HepG2 (cell line): ENCODE results near the gene VSIG10L2. TPM values are rescaled to one million over a fixed set of nuclear protein-coding genes. Genes with fewer than 3 reads are reported as not detected.
A peak's percentile ranks its signal among the peaks of the same experiment; 100 is the strongest.

Experiments used
- ELF4 ChIP-seq: sonication (generic); formaldehyde crosslinking; IDR thresholded peaks from 2 replicates; pipeline ENCODE4 v1.5.0; 2020; ENCODE audit warnings: missing genetic modification reagents, mild to moderate bottlenecking, moderate library complexity, borderline replicate concordance
- NCOA1 ChIP-seq: sonication (generic); formaldehyde crosslinking; IDR thresholded peaks from 2 replicates; pipeline ENCODE4 v1.9.0; 2021; ENCODE audit warnings: missing genetic modification reagents
- POLR2AphosphoS5 ChIP-seq: IDR thresholded peaks from 2 replicates; pipeline ENCODE4 v1.6.1; 2012; ENCODE audit warnings: low read depth, low read length
- ZFX ChIP-seq: sonication (generic); formaldehyde crosslinking; IDR thresholded peaks from 2 replicates; pipeline ENCODE4 v1.4.0; 2020; ENCODE audit warnings: mild to moderate bottlenecking, low read depth, missing genetic modification reagents, moderate library complexity
- ZMYM3 ChIP-seq: sonication (generic); formaldehyde crosslinking; IDR thresholded peaks from 2 replicates; pipeline ENCODE4 v1.5.1; 2020; ENCODE audit warnings: mild to moderate bottlenecking, missing genetic modification reagents
- ZNF644 ChIP-seq: IDR thresholded peaks from 2 replicates; pipeline ENCODE4 v1.6.1; 2016; ENCODE audit warnings: low read depth
- ZNF703 ChIP-seq: sonication (generic); formaldehyde crosslinking; IDR thresholded peaks from 2 replicates; pipeline ENCODE4 v1.5.1; 2020; ENCODE audit warnings: missing genetic modification reagents, mild to moderate bottlenecking, moderate library complexity, borderline replicate concordance
- ZNF891 ChIP-seq: sonication (generic); formaldehyde crosslinking; IDR thresholded peaks from 2 replicates; pipeline ENCODE4 v1.5.0; 2020; ENCODE audit warnings: mild to moderate bottlenecking, missing genetic modification reagents
- polyA plus RNA-seq, 8 experiments: library from polyadenylated mRNA; depleted of rRNA in 3 of 8; stranded (reverse) in 7 of 8; unstranded in 1 of 8; fragments of >200 nt; fragmentation: Illumina TruSeq in 4 of 8; extraction: Trizol in 4 of 8; gene quantifications; 2 replicates each; pipeline versions ENCODE4 v1.2.1 to v1.2.3, GENCODE V29; 2011 to 2016; ENCODE audit warnings: low read depth in 4 of 8, missing spikeins in 1 of 8, mixed read lengths in 1 of 8; ENCODE audit not compliant: insufficient read depth in 1 of 8
- total RNA-seq, 5 experiments: library from RNA; depleted of rRNA; stranded (reverse); fragments of >200 nt; fragmentation: Illumina TruSeq; extraction: Trizol; gene quantifications; 2 replicates each; pipeline ENCODE4 v1.2.3, GENCODE V29; 2016; ENCODE audit warnings: low read depth in 1 of 5
- TF ChIP-seq, protein P1 (sequence below): sonication (generic); formaldehyde crosslinking; IDR thresholded peaks from 2 replicates; pipeline ENCODE4 v1.9.0; 2021; ENCODE audit warnings: missing genetic modification reagents, borderline replicate concordance
- TF ChIP-seq, protein P2 (sequence below): sonication (generic); formaldehyde crosslinking; conservative IDR thresholded peaks from 2 replicates; pipeline ENCODE4 v1.8.1; 2023; ENCODE audit warnings: missing genetic modification reagents
- TF ChIP-seq, protein P3 (sequence below): sonication (generic); formaldehyde crosslinking; IDR thresholded peaks from 2 replicates; pipeline ENCODE4 v1.4.0; 2020; ENCODE audit warnings: missing genetic modification reagents
- TF ChIP-seq, protein P4 (sequence below): sonication (generic); formaldehyde crosslinking; conservative IDR thresholded peaks from 2 replicates; pipeline ENCODE4 v1.4.0; 2020; ENCODE audit warnings: missing genetic modification reagents
- TF ChIP-seq, protein P5 (sequence below): sonication (generic); formaldehyde crosslinking; IDR thresholded peaks from 2 replicates; pipeline ENCODE4 v1.4.0; 2020; ENCODE audit warnings: mild to moderate bottlenecking, missing genetic modification reagents
- TF ChIP-seq, protein P6 (sequence below): sonication (generic); formaldehyde crosslinking; IDR thresholded peaks from 2 replicates; pipeline ENCODE4 v1.8.0; 2022; ENCODE audit warnings: missing genetic modification reagents, mild to moderate bottlenecking, moderate library complexity, borderline replicate concordance
- TF ChIP-seq, protein P7 (sequence below): sonication (generic); formaldehyde crosslinking; IDR thresholded peaks from 2 replicates; pipeline ENCODE4 v1.5.0; 2020; ENCODE audit warnings: missing genetic modification reagents
- TF ChIP-seq, protein P8 (sequence below): sonication (generic); formaldehyde crosslinking; IDR thresholded peaks from 2 replicates; pipeline ENCODE4 v1.8.0; 2022; ENCODE audit warnings: low read depth, missing genetic modification reagents

Gene VSIG10L2
- total and polyA plus RNA-seq, 2 of the 13 experiments (the other 11 are each of a cell fraction or from before 2014, with no cell fraction given) = 0.21 TPM; not detected in 1

DNA sequence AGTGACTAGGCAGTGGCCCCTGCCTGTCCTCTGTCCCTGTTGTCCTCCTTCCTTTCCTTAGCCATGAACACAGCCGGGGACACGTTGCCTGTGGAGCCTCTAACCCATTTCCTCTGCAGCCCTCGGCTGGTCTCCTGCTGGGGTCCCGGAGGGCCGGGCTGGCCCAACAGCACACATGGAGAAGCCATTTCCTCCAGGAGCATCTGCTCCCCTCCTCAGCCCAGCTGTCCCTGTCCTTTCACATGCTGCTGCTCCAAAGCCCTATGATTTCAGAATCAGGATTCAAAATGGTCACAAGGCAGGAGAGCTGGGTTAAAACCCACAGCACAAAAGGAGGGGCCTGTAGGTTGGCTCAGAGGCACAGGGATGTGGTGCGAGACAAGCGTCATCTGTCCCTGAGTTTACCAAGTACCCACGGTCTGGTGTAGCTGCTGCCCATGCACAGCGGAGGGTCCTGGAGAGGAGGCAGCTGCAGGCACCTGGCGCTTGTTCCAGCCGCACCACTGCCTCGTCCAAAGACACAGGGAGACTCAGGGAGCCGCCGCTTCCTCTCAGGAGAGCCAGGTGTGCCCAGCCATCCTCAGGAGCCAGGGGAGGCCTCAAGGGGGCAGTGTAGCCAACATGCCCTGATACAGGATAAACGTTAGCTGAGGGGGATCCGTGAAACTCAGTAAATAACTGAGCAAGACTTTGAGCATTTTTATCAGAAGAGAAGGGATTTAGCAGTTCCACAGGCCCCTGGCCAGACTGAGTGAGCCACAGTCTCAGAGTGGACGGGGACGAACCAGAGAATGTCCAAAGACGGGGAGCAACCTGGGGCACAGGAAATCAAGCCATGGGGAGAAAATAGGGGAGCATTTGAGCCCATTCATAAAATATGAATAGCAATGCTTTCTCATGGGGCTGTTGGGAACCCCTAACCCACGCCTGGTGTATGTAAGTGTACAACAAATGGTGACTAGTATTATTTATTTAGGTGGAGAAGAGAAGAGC, 3.9 kb upstream of the VSIG10L2 start (continued):
- TF ChIP-seq, protein P1, sequence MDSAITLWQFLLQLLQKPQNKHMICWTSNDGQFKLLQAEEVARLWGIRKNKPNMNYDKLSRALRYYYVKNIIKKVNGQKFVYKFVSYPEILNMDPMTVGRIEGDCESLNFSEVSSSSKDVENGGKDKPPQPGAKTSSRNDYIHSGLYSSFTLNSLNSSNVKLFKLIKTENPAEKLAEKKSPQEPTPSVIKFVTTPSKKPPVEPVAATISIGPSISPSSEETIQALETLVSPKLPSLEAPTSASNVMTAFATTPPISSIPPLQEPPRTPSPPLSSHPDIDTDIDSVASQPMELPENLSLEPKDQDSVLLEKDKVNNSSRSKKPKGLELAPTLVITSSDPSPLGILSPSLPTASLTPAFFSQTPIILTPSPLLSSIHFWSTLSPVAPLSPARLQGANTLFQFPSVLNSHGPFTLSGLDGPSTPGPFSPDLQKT (CRISPR knock-in tag) = no peak
- TF ChIP-seq ZMYM3 (CRISPR knock-in tag) = no peak
- TF ChIP-seq POLR2AphosphoS5 = no peak
- TF ChIP-seq, protein P2, sequence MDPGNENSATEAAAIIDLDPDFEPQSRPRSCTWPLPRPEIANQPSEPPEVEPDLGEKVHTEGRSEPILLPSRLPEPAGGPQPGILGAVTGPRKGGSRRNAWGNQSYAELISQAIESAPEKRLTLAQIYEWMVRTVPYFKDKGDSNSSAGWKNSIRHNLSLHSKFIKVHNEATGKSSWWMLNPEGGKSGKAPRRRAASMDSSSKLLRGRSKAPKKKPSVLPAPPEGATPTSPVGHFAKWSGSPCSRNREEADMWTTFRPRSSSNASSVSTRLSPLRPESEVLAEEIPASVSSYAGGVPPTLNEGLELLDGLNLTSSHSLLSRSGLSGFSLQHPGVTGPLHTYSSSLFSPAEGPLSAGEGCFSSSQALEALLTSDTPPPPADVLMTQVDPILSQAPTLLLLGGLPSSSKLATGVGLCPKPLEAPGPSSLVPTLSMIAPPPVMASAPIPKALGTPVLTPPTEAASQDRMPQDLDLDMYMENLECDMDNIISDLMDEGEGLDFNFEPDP (CRISPR knock-in tag) = no peak
- peak; percentile 49 for TF ChIP-seq ZFX (CRISPR knock-in tag)
- TF ChIP-seq, protein P3, sequence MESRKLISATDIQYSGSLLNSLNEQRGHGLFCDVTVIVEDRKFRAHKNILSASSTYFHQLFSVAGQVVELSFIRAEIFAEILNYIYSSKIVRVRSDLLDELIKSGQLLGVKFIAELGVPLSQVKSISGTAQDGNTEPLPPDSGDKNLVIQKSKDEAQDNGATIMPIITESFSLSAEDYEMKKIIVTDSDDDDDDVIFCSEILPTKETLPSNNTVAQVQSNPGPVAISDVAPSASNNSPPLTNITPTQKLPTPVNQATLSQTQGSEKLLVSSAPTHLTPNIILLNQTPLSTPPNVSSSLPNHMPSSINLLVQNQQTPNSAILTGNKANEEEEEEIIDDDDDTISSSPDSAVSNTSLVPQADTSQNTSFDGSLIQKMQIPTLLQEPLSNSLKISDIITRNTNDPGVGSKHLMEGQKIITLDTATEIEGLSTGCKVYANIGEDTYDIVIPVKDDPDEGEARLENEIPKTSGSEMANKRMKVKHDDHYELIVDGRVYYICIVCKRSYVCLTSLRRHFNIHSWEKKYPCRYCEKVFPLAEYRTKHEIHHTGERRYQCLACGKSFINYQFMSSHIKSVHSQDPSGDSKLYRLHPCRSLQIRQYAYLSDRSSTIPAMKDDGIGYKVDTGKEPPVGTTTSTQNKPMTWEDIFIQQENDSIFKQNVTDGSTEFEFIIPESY = no peak
- TF ChIP-seq ELF4 = no peak
- TF ChIP-seq, protein P4, sequence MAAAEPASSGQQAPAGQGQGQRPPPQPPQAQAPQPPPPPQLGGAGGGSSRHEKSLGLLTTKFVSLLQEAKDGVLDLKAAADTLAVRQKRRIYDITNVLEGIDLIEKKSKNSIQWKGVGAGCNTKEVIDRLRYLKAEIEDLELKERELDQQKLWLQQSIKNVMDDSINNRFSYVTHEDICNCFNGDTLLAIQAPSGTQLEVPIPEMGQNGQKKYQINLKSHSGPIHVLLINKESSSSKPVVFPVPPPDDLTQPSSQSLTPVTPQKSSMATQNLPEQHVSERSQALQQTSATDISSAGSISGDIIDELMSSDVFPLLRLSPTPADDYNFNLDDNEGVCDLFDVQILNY (CRISPR knock-in tag) = no peak
- TF ChIP-seq, protein P5, sequence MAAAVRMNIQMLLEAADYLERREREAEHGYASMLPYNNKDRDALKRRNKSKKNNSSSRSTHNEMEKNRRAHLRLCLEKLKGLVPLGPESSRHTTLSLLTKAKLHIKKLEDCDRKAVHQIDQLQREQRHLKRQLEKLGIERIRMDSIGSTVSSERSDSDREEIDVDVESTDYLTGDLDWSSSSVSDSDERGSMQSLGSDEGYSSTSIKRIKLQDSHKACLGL = no peak
- TF ChIP-seq, protein P6, sequence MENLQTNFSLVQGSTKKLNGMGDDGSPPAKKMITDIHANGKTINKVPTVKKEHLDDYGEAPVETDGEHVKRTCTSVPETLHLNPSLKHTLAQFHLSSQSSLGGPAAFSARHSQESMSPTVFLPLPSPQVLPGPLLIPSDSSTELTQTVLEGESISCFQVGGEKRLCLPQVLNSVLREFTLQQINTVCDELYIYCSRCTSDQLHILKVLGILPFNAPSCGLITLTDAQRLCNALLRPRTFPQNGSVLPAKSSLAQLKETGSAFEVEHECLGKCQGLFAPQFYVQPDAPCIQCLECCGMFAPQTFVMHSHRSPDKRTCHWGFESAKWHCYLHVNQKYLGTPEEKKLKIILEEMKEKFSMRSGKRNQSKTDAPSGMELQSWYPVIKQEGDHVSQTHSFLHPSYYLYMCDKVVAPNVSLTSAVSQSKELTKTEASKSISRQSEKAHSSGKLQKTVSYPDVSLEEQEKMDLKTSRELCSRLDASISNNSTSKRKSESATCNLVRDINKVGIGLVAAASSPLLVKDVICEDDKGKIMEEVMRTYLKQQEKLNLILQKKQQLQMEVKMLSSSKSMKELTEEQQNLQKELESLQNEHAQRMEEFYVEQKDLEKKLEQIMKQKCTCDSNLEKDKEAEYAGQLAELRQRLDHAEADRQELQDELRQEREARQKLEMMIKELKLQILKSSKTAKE (CRISPR knock-in tag) = no peak
- no peak for TF ChIP-seq ZNF703 (CRISPR knock-in tag)
- TF ChIP-seq, protein P7, sequence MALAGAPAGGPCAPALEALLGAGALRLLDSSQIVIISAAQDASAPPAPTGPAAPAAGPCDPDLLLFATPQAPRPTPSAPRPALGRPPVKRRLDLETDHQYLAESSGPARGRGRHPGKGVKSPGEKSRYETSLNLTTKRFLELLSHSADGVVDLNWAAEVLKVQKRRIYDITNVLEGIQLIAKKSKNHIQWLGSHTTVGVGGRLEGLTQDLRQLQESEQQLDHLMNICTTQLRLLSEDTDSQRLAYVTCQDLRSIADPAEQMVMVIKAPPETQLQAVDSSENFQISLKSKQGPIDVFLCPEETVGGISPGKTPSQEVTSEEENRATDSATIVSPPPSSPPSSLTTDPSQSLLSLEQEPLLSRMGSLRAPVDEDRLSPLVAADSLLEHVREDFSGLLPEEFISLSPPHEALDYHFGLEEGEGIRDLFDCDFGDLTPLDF (CRISPR knock-in tag) = no peak
- TF ChIP-seq, protein P8, sequence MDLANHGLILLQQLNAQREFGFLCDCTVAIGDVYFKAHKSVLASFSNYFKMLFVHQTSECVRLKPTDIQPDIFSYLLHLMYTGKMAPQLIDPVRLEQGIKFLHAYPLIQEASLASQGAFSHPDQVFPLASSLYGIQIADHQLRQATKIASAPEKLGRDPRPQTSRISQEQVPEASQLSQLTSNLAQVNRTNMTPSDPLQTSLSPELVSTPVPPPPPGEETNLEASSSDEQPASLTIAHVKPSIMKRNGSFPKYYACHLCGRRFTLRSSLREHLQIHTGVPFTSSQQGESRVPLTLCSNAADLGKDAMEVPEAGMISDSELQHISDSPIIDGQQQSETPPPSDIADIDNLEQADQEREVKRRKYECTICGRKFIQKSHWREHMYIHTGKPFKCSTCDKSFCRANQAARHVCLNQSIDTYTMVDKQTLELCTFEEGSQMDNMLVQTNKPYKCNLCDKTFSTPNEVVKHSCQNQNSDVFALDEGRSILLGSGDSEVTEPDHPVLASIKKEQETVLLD (CRISPR knock-in tag) = no peak
- no peak for TF ChIP-seq NCOA1 (CRISPR knock-in tag)
- no peak for TF ChIP-seq ZNF644
- no peak; the same call in 1 of the 2 replicates for TF ChIP-seq ZNF891 (CRISPR knock-in tag)
